Measurements from ENCODE around the gene POFUT1.

Gene POFUT1

GRCh38 chr20:32206760-32207625 is 687 bp upstream of the POFUT1 start:
- DNase-seq (ENCODE audit: low read depth, low spot score): no peak

- no peak for DNase-seq (ENCODE audit: low read depth, low spot score)
Observed at GRCh38 chr20:32208499-32209154, 947 bp downstream of the POFUT1 start.

GRCh38 chr20:32209850-32210605 is 2.3 kb downstream of the POFUT1 start:
- DNase-seq (ENCODE audit: low read depth, low spot score): no peak

- no peak for DNase-seq (ENCODE audit: low read depth, low spot score)
Observed at GRCh38 chr20:32213870-32214269, 6.2 kb downstream of the POFUT1 start.

GRCh38 chr20:32215147-32215546 is 7.5 kb downstream of the POFUT1 start:
- no peak for DNase-seq (ENCODE audit: low read depth, low spot score)

GRCh38 chr20:32215729-32216128 is 8.0 kb downstream of the POFUT1 start:
- no peak for DNase-seq (ENCODE audit: low read depth, low spot score)

- DNase-seq (ENCODE audit: low read depth, low spot score): no peak
Observed at GRCh38 chr20:32216179-32217142, 8.8 kb downstream of the POFUT1 start.

- DNase-seq (ENCODE audit: low read depth, low spot score): no peak
Observed at GRCh38 chr20:32218156-32218900, 10.6 kb downstream of the POFUT1 start.

- no peak for DNase-seq (ENCODE audit: low read depth, low spot score)
Observed at GRCh38 chr20:32224463-32224862, 16.8 kb downstream of the POFUT1 start.

GRCh38 chr20:32226391-32226790 is 18.7 kb downstream of the POFUT1 start:
- DNase-seq (ENCODE audit: low read depth, low spot score): no peak

- DNase-seq (ENCODE audit: low read depth, low spot score): no peak
Observed at GRCh38 chr20:32227306-32227705, 19.6 kb downstream of the POFUT1 start.

- DNase-seq (ENCODE audit: low read depth, low spot score): no peak
Observed at GRCh38 chr20:32227744-32228688, 20.3 kb downstream of the POFUT1 start.

- DNase-seq (ENCODE audit: low read depth, low spot score): no peak
Observed at GRCh38 chr20:32229251-32229747, 21.6 kb downstream of the POFUT1 start.

- no peak for DNase-seq (ENCODE audit: low read depth, low spot score)
Observed at GRCh38 chr20:32230707-32231106, 23.0 kb downstream of the POFUT1 start.

- no peak for DNase-seq (ENCODE audit: low read depth, low spot score)
Observed at GRCh38 chr20:32231245-32231644, 23.6 kb downstream of the POFUT1 start.

GRCh38 chr20:32231847-32232246 is 24.2 kb downstream of the POFUT1 start:
- no peak for DNase-seq (ENCODE audit: low read depth, low spot score)

- DNase-seq (ENCODE audit: low read depth, low spot score): no peak
Observed at GRCh38 chr20:32232326-32232886, 24.7 kb downstream of the POFUT1 start.

GRCh38 chr20:32233286-32233685 is 25.6 kb downstream of the POFUT1 start:
- DNase-seq (ENCODE audit: low read depth, low spot score): no peak

All from iPS DF 19.7 (cell line).